Measurements from ENCODE around the gene DAPK1. TPM values are rescaled to one million over a fixed set of nuclear protein-coding genes. Genes with fewer than 3 reads are reported as not detected.

Gene DAPK1
- total RNA-seq, 2 experiments from 2014 or later, result 3.9 to 5.6 TPM

DNA sequence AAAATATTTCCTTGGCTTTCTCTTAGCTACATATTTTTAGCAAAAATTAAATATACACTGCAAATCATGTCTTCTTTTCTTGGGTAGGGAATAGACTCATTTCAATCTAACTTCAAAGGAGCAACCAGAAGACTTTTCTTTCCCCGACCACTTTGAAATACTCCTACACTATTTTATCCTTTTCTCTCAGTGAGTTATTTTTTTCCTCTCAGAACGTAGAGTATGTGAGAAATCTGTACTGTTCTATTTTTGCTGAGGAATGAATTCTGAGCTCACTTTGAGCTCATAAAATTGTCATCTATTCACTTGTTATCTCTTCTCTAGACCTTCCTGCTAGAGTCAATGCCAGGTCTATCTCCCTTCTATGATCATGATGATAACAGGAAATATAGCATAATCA is 22.2 kb upstream of the DAPK1 start:
- intact Hi-C loops (cut with DNase I, micrococcal nuclease), result no loop called here
- peak; percentile 63 for ATAC-seq
- no peak for DNase-seq
- POLR2A ChIA-PET, result interaction anchor here (0.5 to 0.9 kb wide), 4 partner anchors 11 to 1705 kb away, joined by 3 to 11 read pairs (median 3); no protein-coding TSS in a partner anchor
- Mint-ChIP-seq H3K27ac (no peak overlapping the region), H3K36me3 (ENCODE audit: low read depth) (no peaks in the 10 kb centered on the region), H3K9me3 (ENCODE audit: low read depth) (no peaks in the 10 kb centered on the region), H3K27me3 (no peaks in the 10 kb centered on the region), H3K4me3 (no peak overlapping the region), H3K4me1 (peaks cover 20% of the 10 kb centered on the region)
- CTCF ChIA-PET, result no interaction called here

DNA sequence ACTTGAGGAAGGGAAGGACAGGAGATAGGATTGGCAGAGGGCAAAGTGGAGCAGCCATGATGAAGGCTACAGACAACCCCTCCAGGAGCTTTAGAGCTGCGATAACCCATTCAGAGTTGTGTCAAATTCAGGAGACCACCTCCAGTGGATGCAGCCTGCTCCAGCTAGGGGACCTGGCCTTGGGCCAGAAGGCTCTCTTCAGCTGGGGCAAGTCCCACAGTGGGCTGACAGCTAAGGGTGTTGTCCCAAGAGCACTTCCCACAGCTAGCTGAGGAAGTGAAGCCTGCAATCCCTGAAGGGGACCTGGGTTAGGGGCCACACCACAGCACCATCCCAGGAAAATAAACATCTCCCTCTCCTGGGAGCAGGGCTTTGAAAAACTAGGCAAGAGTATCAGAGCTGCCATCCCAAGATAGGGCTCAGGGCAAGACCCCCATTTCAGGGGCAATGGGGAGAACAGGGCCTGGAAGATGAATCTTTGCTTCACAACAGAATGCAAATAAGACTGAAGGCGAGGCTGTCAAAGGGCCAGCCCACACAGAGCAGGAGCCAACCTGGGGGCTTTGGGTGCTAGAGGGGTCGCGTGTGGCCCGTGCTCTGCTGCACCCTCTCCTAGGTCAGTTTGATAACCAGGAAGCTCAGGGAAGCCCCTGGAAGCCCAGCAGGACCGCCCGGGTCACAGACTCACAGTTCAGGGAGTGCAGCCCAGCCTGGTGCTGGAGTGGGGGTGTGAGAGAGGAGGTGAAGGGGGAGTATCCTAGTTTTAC is 19.3 kb upstream of the DAPK1 start:
- intact Hi-C loops (cut with DNase I, micrococcal nuclease), result no loop called here
- no peaks in the 10 kb centered on the region for H3K9me3 Mint-ChIP-seq (ENCODE audit: low read depth)
- no peak overlapping the region for H3K4me3 Mint-ChIP-seq
- ATAC-seq (no peak), DNase-seq (no peak)
- CTCF ChIA-PET, result interaction anchor here (0.5 to 1.0 kb wide), 5 partner anchors 14 to 568 kb away, joined by 3 to 4 read pairs (median 3); no protein-coding TSS in a partner anchor
- H3K27me3 Mint-ChIP-seq, result peaks cover 4% of the 10 kb centered on the region
- no peak overlapping the region for H3K27ac Mint-ChIP-seq
- H3K36me3 Mint-ChIP-seq (ENCODE audit: low read depth), result no peaks in the 10 kb centered on the region
- POLR2A ChIA-PET, result interaction anchor here (0.7 kb wide), 1 partner anchor 901 kb away, joined by 3 read pairs; no protein-coding TSS in a partner anchor
- H3K4me1 Mint-ChIP-seq, result peaks cover 20% of the 10 kb centered on the region

DNA sequence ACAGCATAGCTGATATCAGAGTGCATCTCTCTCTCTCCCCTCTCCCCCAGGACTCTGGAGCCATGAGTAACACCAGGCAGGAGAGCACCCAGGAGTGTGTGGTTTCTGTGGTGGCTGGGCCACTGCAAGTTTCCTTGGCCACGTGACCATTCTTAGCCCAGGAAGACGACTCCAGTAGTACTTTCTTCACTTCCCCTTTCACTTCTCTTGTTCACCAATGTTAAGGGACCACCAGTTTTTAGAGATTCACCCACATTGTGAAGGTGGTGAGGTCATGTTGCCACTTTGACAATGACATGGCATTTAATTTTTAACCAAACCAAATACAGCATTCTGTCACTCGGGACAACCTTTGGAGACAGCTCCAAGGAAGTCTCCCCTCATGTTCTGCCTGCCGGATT is 17.9 kb upstream of the DAPK1 start:
- ChIA-PET POLR2A (no interaction called here), CTCF (interaction anchor here (0.9 kb wide), 1 partner anchor 141 kb away, joined by 3 read pairs; no protein-coding TSS in a partner anchor)
- H3K27me3 Mint-ChIP-seq, result peaks cover 4% of the 10 kb centered on the region
- no peaks in the 10 kb centered on the region for H3K9me3 Mint-ChIP-seq (ENCODE audit: low read depth)
- no peak overlapping the region for H3K4me3 Mint-ChIP-seq
- H3K27ac Mint-ChIP-seq, result no peak overlapping the region
- intact Hi-C loops (cut with DNase I, micrococcal nuclease), result no loop called here
- H3K4me1 Mint-ChIP-seq, result peaks cover 19% of the 10 kb centered on the region
- peak; percentile 13 for DNase-seq
- H3K36me3 Mint-ChIP-seq (ENCODE audit: low read depth), result no peaks in the 10 kb centered on the region
- ATAC-seq, result peak; percentile 23

DNA sequence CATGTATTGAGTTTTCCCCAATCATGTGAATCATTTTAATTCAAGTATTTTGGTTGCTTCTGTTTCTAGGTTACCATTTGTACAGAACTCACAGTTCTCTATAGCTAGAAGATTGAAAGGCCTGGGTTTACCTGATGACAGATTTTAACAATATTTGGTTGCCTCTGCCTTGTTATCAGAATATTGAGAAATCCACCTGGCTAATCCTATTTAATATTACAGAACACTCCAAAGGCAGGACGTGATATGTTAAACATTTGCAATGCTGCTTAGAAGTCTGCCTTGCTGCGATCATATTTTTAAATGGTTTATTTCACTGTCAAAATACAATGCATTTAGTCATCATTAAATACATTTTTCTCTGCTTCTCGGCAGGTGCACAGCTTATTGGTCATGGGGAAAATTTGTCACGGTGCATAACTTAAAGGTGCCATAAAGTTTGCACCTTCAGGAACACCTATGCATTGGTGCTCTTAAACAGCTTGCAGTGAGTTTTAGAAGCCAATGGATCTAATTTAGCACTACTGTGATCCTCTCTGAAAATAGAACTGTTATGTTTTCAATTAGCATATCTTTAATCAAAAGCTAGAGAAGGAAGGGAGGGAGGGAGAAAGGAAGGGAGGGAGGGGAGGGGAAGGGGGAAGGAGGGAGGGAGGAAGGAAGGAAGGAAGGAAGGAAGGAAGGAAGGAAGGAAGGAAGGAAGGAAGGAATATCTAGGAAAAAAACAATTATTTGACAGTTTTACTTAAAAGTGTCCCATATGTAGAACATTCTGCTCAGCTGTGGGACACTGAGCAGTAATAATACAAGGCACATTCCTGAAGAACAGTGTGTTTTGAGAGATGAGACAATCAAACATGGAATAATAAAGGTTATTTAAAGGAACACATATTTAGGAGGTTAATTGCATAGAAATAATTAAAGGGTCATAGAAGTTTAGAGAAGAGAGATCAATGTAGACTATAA is 15.5 kb upstream of the DAPK1 start:
- Mint-ChIP-seq H3K9me3 (ENCODE audit: low read depth) (no peaks in the 10 kb centered on the region), H3K27me3 (peaks cover 4% of the 10 kb centered on the region), H3K27ac (no peak overlapping the region), H3K4me1 (peaks cover 7% of the 10 kb centered on the region), H3K4me3 (no peak overlapping the region), H3K36me3 (ENCODE audit: low read depth) (no peaks in the 10 kb centered on the region)
- ATAC-seq (no peak), DNase-seq (no peak)
- intact Hi-C loops (cut with DNase I, micrococcal nuclease), result no loop called here
- CTCF ChIA-PET, result interaction anchor here (1.8 kb wide), 1 partner anchor 17 kb away, joined by 7 read pairs; no protein-coding TSS in a partner anchor
- POLR2A ChIA-PET, result no interaction called here

DNA sequence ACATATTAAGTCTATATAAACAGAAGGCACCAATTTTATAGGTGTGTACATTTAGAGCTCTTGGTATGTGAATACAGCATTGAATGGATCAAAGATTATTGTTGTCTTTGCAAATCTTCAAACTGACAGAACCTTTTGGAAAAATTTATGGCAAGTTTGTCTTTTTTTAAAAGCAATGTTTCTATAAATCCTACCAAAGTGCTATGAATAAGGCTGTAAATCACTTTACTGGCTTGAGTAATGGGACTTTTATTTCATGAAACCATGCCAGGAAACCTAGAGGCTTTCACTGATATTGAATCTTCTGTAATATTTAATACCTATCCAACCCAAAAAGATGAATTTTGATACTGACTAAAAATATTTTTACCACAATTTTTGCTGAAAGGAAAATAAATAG is 7.4 kb upstream of the DAPK1 start:
- Mint-ChIP-seq H3K36me3 (ENCODE audit: low read depth) (no peaks in the 10 kb centered on the region), H3K27me3 (peaks cover 29% of the 10 kb centered on the region), H3K4me1 (no peaks in the 10 kb centered on the region), H3K27ac (no peak overlapping the region), H3K4me3 (no peak overlapping the region), H3K9me3 (ENCODE audit: low read depth) (no peaks in the 10 kb centered on the region)
- intact Hi-C loops (cut with DNase I, micrococcal nuclease), result no loop called here
- CTCF ChIA-PET, result no interaction called here
- POLR2A ChIA-PET, result no interaction called here
- ATAC-seq, result no peak
- DNase-seq, result no peak

DNA sequence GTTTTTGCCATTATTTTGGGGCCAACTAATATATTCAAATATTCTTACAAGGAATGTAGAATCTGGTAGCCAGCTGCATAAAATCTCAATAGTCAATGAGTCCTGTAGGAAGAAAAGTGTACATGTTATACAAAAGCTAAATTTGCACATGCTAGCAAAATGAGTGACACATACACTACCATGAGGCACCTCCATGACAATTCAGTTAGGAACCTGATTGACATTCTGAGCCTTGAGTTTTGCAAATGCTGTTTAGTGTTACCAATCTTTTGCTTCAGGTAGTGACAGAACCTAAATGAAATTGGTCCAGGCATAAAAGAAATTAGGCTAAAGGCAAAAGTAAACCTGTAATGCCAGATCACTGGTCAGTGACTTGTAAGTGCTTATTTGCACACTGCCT is 6.8 kb upstream of the DAPK1 start:
- no peak for DNase-seq
- no peak overlapping the region for H3K4me3 Mint-ChIP-seq
- peaks cover 34% of the 10 kb centered on the region for H3K27me3 Mint-ChIP-seq
- intact Hi-C loops (cut with DNase I, micrococcal nuclease), result no loop called here
- no peaks in the 10 kb centered on the region for H3K4me1 Mint-ChIP-seq
- ChIA-PET CTCF (interaction anchor here (0.7 kb wide), 1 partner anchor 474 kb away, joined by 3 read pairs; no protein-coding TSS in a partner anchor), POLR2A (no interaction called here)
- no peak overlapping the region for H3K27ac Mint-ChIP-seq
- ATAC-seq, result no peak
- H3K9me3 Mint-ChIP-seq (ENCODE audit: low read depth), result no peaks in the 10 kb centered on the region
- H3K36me3 Mint-ChIP-seq (ENCODE audit: low read depth), result no peaks in the 10 kb centered on the region

DNA sequence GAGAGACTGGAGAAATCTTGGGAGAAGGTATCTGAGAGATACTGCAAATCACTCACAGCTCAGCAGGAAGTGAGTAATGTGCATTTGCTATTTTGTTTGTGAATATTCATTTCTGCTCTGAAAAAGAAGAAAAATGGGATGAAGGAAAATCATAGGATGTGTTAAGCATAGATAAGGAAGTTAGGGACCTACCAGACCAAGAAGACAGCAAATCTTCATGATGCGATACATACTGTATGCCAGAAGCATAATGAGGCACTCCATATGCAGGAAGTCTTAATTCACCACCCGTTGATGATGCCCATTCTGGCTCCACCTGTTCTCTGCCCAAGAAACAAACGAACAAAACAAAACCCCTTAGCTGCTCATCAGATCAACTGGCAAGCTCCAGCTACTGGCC is 6.1 kb upstream of the DAPK1 start:
- Mint-ChIP-seq H3K36me3 (ENCODE audit: low read depth) (no peaks in the 10 kb centered on the region), H3K27ac (no peak overlapping the region), H3K27me3 (peaks cover 40% of the 10 kb centered on the region), H3K9me3 (ENCODE audit: low read depth) (no peaks in the 10 kb centered on the region), H3K4me1 (no peaks in the 10 kb centered on the region), H3K4me3 (no peak overlapping the region)
- CTCF ChIA-PET, result interaction anchor here (0.7 kb wide), 1 partner anchor 473 kb away, joined by 3 read pairs; no protein-coding TSS in a partner anchor
- ATAC-seq (no peak), DNase-seq (no peak)
- POLR2A ChIA-PET, result no interaction called here
- intact Hi-C loops (cut with DNase I, micrococcal nuclease), result no loop called here

DNA sequence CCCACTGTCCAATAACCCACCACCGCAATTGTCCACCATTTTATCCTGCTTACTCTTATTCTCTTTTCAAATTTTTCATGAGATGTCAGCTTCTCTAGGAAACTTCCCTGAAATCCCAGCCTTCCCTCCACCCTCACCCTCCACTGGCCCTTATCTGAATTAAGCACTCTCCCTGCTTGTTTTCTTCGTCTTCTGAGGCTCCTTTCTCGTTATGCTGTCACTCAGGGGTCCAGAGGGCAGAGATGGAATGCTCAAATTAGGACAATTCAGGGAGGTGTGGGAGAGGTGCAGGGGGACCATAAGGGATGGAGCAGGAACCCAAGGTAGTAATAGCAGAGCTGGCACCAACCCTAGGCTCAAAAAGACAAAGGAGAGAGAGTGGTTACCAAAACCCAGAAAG is 5.0 kb upstream of the DAPK1 start:
- Mint-ChIP-seq H3K4me1 (no peaks in the 10 kb centered on the region), H3K36me3 (ENCODE audit: low read depth) (no peaks in the 10 kb centered on the region), H3K27ac (no peak overlapping the region), H3K27me3 (peaks cover 47% of the 10 kb centered on the region), H3K4me3 (no peak overlapping the region), H3K9me3 (ENCODE audit: low read depth) (no peaks in the 10 kb centered on the region)
- POLR2A ChIA-PET, result no interaction called here
- CTCF ChIA-PET, result no interaction called here
- intact Hi-C loops (cut with DNase I, micrococcal nuclease), result no loop called here
- DNase-seq (no peak), ATAC-seq (no peak)

DNA sequence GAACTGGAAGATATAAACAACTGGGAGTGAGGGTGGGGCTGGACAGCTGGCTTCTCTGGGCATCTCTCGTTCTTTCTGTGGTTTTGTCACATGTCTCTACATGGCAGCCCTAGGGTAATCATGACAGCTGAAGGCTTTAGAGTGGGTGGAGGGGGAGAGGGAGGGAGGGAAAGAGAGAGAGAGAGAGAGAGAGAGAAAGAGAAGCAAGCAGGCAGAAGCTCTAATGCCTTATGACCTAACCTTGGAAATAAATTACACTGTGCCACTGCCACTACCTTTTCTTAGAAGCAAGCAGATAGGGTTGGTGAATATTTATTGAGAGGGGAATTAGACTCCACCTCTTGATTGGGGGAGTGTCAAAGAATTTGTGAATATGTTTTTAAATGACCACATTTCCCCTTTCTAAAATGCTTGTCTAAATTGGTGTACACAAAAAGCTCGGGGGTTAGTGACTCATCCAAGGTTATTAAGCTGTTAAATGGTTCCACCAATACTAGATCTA is 2.6 kb upstream of the DAPK1 start:
- POLR2A ChIA-PET, result no interaction called here
- Mint-ChIP-seq H3K36me3 (ENCODE audit: low read depth) (no peaks in the 10 kb centered on the region), H3K9me3 (ENCODE audit: low read depth) (no peaks in the 10 kb centered on the region), H3K4me3 (no peak overlapping the region), H3K27me3 (peaks cover 59% of the 10 kb centered on the region), H3K4me1 (peaks cover 12% of the 10 kb centered on the region), H3K27ac (no peak overlapping the region)
- DNase-seq (no peak), ATAC-seq (no peak)
- CTCF ChIA-PET, result no interaction called here
- intact Hi-C loops (cut with DNase I, micrococcal nuclease), result loop anchor here in 1 of 2 experiments (5.0 kb wide), 1 partner anchor 317 kb away; no protein-coding TSS in a partner anchor

DNA sequence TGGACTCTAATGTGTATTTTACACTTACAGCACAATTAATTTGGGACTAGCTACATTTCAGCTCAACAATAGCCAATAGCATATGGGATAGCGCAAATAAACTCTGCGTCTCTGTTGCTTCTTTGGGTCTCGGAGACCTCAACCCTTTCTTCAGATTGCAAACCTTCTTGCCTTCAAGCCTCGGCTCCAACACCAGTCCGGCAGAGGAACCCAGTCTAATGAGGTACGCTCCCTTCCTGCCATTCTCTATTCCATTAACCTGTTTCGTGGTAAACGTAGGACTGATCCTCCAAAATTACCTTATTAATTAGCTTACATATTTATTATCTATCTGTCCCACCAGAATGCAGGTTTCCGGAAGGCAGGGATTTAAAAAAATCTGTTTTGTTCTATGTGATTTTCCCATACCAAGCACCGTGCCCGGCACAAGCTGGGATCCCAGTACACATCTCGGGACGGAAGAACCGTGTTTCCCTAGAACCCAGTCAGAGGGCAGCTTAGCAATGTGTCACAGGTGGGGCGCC is 525 bp upstream of the DAPK1 start:
- intact Hi-C loops (cut with DNase I, micrococcal nuclease), result loop anchor here in 1 of 2 experiments (1.0 to 5.0 kb wide), 2 partner anchors 33 to 315 kb away; no protein-coding TSS in a partner anchor
- Mint-ChIP-seq H3K4me1 (peaks cover 22% of the 10 kb centered on the region), H3K27me3 (peaks cover 54% of the 10 kb centered on the region), H3K27ac (no peak overlapping the region), H3K4me3 (peak overlapping the region; percentile 46), H3K9me3 (ENCODE audit: low read depth) (no peaks in the 10 kb centered on the region), H3K36me3 (ENCODE audit: low read depth) (no peaks in the 10 kb centered on the region)
- POLR2A ChIA-PET, result no interaction called here
- ATAC-seq (no peak), DNase-seq (no peak)
- CTCF ChIA-PET, result interaction anchor here (0.6 to 1.0 kb wide), 3 partner anchors 10 to 100 kb away, joined by 3 to 4 read pairs (median 3); no protein-coding TSS in a partner anchor

All from activated CD4-positive, alpha-beta T cell treated with anti-CD3 and anti-CD28 coated beads for 36 hours (primary cell).